GOT3 (cell line): ENCODE results near the gene POMT1.
"Not testable (repeated sequence)": the region's sequence is repeated elsewhere in the genome, so short reads cannot be mapped to it uniquely, and the experiment has no call there.

Experiments
- DNase-seq: peaks from one replicate; lab custom pipeline; 2025; ENCODE audit warnings: mixed read lengths; lab: John Stamatoyannopoulos, UW

The POMT1 gene

DNA sequence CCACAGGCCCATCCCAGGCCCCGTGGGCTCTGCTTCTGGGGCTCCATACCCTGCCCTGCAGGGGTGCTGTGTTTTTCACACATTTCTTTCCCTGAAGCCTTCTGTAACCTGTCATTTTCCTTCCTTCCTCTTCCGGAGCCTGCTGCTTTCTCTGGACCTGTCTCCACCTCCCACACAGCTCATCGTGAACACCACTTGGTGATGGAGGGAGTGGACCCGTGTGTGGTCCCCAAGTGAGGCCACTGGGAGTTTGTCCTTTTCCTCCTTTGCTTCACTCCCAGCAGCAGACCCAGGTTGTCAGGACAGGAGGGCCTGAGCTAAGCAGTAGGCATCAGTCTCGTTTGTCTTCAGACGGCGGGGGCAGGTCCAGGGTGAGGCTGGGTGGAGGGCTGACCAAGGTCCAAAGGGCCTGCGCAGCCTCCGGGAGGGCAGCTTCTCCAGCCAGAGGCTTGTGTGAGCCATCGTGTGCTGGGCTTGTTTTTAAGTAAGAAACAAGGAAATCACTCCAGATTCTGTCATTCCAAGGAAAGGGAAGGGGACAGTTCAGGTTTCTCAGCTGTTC lies 5.8 kb upstream of the POMT1 start:
- no peak for DNase-seq

- DNase-seq, result no peak
These were observed 3.4 kb upstream of the POMT1 start for GRCh38 chr9:131499254-131499767.

DNA sequence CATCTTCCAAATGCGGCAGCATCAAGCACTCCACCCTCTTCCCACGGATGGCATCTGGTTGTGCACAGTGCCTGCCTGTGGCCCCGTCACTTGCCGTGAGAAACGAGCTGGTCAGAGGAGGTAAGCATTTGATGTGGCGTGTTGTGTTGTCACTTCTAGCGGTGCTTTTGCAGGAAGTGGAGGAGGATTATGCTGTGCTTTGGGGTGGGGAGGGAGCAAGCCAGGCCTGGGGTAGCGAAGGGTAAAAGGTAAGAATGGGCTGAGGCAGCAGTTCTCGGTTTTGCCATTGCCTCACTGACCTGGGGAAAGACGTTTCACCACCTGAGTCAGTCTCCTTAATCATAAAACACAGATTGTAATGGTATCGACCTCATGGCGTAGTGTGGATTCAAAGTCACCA lies 2.3 kb upstream of the POMT1 start:
- DNase-seq, result no peak

GRCh38 chr9:131500939-131501541 lies 1.7 kb upstream of the POMT1 start:
- DNase-seq, result peak; percentile 33

DNA sequence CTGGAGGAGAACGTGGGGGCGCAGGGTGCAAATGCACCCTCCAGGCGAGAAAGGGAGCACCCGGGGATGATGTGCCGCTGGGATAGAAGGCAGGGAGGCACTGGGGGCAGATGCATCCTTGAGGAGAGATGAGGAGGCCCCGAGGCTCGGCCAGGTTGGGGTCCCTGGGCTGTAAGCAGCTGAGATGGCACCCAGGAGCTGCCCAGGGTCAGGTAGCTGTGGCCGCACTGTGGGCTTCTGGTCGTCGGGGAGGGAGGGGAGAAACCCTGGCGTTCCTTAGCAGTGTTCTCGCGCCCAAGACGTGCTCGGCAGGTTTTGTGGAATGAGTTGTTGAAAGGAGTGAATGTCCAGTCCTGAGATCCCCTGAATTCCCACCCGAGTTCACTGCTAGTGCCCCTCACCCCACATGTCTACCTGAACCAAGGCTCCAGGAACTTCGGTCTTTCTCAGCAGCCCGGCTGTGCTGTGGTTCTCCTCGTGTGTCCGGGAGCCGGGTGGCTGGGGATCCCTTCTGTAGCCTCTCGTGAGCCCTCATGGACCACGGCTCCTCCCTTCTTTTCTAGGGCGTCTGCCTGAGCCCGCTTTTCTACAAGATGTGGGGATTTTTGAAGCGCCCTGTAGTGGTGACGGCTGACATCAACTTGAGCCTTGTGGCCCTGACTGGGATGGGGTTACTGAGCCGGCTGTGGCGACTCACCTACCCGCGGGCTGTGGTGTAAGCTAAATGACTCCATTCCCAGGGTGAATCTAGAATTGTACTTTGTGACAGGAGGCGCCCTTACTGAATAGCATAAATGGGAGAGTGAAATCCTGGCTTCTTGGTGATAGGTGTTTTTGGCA lies 1.1 kb downstream of the POMT1 start:
- peak; percentile 24 for DNase-seq

DNA sequence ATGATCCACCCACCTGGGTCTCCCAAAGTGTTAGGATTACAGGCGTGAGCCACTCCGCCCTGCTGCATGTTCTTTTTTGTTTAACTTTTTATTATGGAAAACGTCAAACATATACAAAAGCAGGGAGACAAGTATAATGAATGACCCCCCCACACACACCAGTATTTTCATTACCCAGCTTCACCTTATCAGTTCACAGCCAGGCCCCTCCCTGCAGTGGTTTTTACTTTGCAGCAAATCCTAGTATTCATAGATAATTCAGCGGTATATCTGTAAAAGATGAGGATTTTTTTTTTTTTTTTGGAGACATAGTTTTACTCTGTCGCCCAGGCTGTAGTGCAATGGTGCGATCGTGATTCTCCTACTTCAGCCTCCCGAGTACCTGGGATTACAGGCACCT lies 2.3 kb downstream of the POMT1 start:
- no peak for DNase-seq

DNA sequence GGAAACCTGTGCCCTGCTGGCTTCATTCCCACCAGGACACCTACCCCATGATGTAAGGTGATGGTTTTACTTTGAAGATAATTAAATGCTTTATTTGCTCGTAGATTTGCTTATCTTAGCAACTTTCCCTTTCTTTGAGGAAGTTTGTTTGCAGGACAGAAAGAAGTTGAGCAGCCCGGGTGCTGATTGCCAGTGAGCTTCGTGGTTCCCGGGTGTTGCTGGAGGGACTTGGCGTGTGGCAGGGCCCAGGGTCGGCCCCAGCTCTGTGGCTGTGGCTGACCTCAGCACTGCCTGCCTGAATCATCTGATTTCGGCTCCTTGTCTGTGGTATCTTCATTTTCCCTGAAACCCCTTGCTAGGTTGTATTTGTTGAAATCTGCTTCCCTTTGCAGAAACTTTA lies 8.7 kb downstream of the POMT1 start:
- DNase-seq, result no peak

GRCh38 chr9:131511880-131512279 lies 9.2 kb downstream of the POMT1 start:
- DNase-seq, result no peak

DNA sequence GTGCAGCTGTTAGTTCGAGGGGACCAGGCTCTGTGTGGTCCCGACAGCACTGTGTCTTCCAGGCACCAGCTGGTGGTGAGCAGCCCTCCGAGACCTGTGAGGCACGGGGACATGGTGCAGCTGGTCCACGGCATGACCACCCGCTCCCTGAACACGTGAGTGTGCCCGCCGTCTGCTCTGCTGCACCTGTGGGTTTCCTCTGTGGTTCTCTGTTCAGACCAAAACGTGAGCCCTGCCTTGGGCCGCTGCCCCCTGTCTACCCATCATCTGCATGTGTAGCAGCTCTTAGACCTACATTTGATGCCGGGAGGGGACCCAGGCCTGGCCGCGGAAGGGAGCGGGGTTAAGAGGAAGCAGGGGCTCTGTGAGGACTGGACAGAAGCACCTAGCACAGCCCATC lies 10.5 kb downstream of the POMT1 start:
- DNase-seq, result no peak

DNA sequence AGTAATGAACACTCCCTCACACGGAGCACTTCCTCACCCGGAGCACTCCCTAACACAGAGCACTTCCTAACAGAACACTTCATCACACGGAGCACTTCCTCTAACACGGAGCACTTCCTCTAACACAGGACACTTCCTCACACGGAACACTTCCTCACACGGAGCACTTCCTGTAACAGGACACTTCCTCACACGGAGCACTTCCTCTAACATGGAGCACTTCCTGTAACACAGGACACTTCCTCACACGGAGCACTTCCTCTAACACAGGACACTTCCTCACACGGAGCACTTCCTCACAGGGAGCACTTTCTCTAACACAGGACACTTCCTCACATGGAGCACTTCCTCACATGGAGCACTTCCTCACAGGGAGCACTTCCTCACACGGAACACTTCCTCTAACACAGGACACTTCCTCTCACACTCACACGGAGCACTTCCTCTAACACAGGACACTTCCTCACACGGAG lies 12.9 kb downstream of the POMT1 start:
- not testable (repeated sequence) for DNase-seq

DNA sequence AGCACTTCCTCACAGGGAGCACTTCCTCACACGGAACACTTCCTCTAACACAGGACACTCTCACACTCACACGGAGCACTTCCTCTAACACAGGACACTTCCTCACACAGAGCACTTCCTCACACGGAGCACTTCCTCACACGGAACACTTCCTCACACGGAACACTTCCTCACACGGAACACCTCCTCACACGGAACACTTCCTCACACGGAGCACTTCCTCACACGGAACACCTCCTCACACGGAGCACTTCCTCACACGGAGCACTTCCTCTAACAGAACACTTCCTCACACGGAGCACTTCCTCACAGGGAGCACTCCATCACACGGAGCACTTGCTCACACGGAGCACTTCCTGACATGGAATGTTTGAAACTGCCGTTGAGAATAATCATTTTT lies 13.4 kb downstream of the POMT1 start:
- no peak for DNase-seq

- no peak for DNase-seq
These were observed 14.2 kb downstream of the POMT1 start for GRCh38 chr9:131516930-131517329.

DNA sequence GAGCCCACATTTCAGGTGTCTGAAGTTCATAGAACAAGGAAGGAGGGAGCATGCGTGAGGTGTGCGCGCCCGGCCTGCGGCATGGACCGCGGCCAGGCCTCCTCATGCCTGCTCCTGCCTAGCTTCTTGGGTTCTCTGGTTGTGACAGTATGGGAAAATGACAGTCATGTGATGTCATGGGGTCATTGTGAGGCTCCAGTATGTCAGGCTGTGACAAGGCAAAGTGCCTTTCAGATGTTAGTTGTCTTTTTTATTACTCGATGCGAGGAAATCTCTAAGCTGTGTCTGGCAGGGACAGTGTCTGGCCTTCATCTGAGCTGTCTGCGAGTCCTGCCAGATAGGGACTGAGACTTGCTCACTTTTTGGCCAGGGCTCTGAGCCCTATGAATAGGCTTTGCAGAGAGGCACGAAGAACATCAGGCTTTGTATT lies 15.1 kb downstream of the POMT1 start:
- no peak for DNase-seq

DNA sequence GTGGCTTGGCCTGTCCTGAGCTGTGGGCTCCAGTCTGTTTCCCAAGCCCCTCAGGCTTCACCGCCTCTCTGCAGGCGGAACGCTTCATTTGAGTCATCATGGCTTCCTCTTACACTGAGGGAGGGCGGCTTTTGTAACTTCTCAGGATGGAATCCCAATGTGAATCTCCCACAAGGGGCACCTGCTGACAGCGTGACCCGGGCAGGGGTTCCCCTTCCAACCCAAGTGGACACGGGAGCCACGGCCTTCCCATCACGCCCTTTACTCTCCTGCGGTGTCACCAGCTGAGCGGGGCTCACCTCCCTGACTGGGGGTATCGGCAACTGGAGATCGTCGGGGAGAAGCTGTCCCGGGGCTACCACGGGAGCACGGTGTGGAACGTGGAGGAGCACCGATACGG lies 15.8 kb downstream of the POMT1 start:
- DNase-seq, result no peak

DNA sequence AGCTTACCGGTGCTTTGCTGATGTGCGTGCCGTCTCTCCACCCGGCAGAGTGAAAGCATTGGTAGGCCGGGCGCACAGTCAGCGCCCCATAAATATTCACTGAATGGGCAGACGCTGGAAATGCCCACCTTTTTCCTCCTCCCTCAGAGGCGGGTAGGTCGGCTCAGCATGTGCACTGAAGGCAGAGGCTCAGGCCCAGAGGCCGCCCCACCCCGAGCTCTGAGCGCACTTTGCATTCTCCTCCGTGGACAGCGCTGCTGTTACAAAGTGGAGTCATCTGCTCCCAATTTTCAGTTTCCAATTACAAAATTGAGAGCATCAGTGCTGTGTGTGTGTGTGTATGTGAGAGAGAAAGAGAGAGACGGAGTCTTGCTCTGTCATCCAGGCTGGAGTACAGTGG lies 17.8 kb downstream of the POMT1 start:
- no peak for DNase-seq

- no peak for DNase-seq
These were observed 18.5 kb downstream of the POMT1 start for GRCh38 chr9:131521203-131521602.

DNA sequence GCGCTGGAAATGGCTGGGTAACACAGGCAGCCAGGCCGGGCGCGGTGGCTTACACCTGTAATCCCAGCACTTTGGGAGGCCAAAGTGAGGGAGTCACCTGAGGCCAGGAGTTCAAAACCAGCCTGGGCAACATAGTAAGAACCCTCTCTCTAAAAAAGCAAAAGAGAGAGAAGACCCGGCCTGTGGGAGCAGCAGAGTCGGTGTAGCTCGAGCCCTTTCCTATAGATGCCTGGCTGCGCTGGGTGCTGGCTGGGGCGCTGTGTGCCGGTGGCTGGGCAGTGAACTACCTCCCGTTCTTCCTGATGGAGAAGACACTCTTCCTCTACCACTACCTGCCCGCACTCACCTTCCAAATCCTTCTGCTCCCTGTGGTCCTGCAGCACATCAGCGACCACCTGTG lies 19.1 kb downstream of the POMT1 start:
- DNase-seq, result no peak

- no peak for DNase-seq
These were observed 19.8 kb downstream of the POMT1 start for GRCh38 chr9:131522257-131523085.

GRCh38 chr9:131523086-131523388 lies 20.3 kb downstream of the POMT1 start:
- DNase-seq, result no peak

DNA sequence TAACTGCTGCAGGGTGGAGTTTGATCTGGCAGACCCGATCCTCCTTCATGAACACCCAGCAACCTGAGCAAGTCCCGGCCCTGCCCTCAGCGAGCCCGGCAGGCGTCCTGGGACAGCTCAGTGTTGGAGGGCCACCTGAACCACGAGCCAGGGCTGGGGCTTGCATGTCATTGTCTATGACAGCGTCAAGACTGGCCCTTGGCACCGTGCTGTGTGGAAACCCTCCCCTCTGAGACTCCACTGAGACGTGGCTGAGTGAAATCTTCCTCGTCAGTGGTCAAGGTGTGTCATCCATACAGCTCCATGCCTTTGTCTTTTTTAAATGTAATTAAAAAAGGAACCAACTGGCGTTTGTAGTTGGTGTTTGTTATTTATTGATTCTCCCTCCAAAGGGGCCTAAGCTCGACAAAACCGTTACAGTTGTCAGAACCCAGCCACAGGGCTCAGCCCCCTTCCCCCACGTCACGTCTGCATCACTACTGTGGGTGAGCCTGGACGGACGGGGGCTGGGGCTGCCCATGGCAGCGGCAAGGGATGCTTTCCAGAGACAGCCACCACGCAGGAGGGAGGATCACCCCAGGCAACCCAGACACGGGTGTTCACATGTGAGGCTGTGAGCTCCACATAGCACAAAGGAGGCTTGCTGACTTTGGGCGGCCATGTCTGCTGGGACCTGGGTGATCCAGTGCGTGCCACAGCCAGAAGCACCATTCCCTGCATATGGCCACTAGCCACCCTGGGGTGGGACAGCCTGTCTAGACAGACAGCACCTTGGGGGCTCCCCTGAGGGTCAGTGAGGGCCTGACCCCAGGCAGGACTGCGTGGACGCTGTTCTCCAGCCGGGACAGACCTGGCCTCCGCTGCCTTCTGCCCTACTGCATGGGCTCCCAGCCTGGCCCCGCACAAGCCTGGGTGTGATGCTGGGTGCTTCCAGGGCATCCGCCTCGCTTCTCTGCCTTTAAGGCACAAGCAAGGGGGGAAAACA lies 21.0 kb downstream of the POMT1 start:
- DNase-seq, result no peak

- no peak for DNase-seq
These were observed 22.1 kb downstream of the POMT1 start for GRCh38 chr9:131524665-131525315.
